Measurements from ENCODE around the gene SORCS3. TPM values are rescaled to one million over a fixed set of nuclear protein-coding genes. Genes with fewer than 3 reads are reported as not detected.

SORCS3 gene
- total RNA-seq, 1 donor from 2014 or later, result 0.26 TPM

DNA sequence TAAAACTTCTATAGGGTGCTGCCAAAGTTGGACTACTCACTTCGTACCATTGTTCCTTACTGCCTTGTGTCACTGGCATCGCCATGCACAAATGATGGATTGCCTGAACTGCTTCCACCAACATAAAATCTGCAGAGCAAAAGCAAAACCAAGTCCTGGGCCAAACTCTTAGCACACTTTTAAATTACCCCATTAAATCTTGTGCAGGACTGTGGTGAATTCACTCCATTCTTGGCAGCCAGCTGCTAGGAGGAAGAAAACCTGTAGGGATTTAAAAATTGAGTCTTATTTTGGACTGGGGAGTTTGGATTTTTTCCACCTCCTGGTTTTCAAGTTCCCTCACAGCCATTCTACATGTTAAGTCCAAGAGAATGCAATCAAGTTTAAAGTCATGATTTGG is 646.9 kb downstream of the SORCS3 start:
- TF ChIP-seq EZH2phosphoT487 (IDR thresholded peaks at IDR 0.05) (no peak), EZH2 (IDR thresholded peaks at IDR 0.05) (no peak)
- TF ChIP-seq, protein P1, sequence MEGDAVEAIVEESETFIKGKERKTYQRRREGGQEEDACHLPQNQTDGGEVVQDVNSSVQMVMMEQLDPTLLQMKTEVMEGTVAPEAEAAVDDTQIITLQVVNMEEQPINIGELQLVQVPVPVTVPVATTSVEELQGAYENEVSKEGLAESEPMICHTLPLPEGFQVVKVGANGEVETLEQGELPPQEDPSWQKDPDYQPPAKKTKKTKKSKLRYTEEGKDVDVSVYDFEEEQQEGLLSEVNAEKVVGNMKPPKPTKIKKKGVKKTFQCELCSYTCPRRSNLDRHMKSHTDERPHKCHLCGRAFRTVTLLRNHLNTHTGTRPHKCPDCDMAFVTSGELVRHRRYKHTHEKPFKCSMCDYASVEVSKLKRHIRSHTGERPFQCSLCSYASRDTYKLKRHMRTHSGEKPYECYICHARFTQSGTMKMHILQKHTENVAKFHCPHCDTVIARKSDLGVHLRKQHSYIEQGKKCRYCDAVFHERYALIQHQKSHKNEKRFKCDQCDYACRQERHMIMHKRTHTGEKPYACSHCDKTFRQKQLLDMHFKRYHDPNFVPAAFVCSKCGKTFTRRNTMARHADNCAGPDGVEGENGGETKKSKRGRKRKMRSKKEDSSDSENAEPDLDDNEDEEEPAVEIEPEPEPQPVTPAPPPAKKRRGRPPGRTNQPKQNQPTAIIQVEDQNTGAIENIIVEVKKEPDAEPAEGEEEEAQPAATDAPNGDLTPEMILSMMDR (IDR thresholded peaks at IDR 0.05), result no peak
- DNase-seq (ENCODE audit: low spot score), result no peak
- Mint-ChIP-seq H3K9me3 (no peaks in the 10 kb centered on the region), H3K4me1 (no peaks in the 10 kb centered on the region), H3K27me3 (ENCODE audit: insufficient read depth, low read depth) (no peaks in the 10 kb centered on the region), H3K27ac (no peak overlapping the region), H3K4me3 (no peak overlapping the region), H3K36me3 (no peaks in the 10 kb centered on the region)
- Histone ChIP-seq H3K9ac (no peak overlapping the region), H3K27ac (no peak overlapping the region), H3K4me2 (no peak overlapping the region), H3K9me3 (ENCODE audit: low read depth) (no peaks in the 10 kb centered on the region), H3K4me3 (no peak overlapping the region), H3K4me1 (peaks cover 8% of the 10 kb centered on the region), H3K36me3 (no peaks in the 10 kb centered on the region), H4K20me1 (ENCODE audit: low read depth) (no peaks in the 10 kb centered on the region), H3K27me3 (no peaks in the 10 kb centered on the region), H3F3A (ENCODE audit: low read depth) (no peaks in the 10 kb centered on the region), H3K79me2 (ENCODE audit: low read depth) (no peaks in the 10 kb centered on the region), H2AFZ (replicated peaks) (no peak overlapping the region)

DNA sequence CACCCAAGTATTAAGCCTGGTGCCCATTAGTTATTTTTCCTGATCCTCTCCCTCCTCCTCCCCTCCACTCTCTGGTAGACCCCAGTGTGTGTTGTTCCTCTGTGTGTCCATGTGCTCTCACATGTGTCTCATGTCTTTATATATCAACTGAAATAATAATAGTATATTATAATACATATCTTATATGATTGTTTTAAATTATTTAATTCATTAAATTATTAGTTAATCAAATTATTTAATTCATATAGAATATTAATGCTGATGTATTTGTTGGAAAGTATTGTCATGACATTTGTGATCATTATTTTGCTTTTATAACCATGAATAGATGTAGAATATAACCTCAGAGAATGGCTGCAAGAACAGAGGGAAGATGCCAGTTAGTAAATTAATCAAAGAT is 647.5 kb downstream of the SORCS3 start:
- Mint-ChIP-seq H3K27me3 (ENCODE audit: insufficient read depth, low read depth) (no peaks in the 10 kb centered on the region), H3K4me1 (no peaks in the 10 kb centered on the region), H3K4me3 (no peak overlapping the region), H3K36me3 (no peaks in the 10 kb centered on the region), H3K9me3 (no peaks in the 10 kb centered on the region), H3K27ac (no peak overlapping the region)
- Histone ChIP-seq H3K9me3 (ENCODE audit: low read depth) (no peaks in the 10 kb centered on the region), H3K4me1 (peaks cover 8% of the 10 kb centered on the region), H3K79me2 (ENCODE audit: low read depth) (no peaks in the 10 kb centered on the region), H2AFZ (replicated peaks) (no peak overlapping the region), H4K20me1 (ENCODE audit: low read depth) (no peaks in the 10 kb centered on the region), H3K27me3 (no peaks in the 10 kb centered on the region), H3K36me3 (no peaks in the 10 kb centered on the region), H3K4me2 (no peak overlapping the region), H3K27ac (no peak overlapping the region), H3K9ac (no peak overlapping the region), H3K4me3 (no peak overlapping the region), H3F3A (ENCODE audit: low read depth) (no peaks in the 10 kb centered on the region)
- TF ChIP-seq EZH2 (IDR thresholded peaks at IDR 0.05) (no peak), EZH2phosphoT487 (IDR thresholded peaks at IDR 0.05) (no peak)
- TF ChIP-seq, protein P1 (IDR thresholded peaks at IDR 0.05), result no peak
- no peak for DNase-seq (ENCODE audit: low spot score)

DNA sequence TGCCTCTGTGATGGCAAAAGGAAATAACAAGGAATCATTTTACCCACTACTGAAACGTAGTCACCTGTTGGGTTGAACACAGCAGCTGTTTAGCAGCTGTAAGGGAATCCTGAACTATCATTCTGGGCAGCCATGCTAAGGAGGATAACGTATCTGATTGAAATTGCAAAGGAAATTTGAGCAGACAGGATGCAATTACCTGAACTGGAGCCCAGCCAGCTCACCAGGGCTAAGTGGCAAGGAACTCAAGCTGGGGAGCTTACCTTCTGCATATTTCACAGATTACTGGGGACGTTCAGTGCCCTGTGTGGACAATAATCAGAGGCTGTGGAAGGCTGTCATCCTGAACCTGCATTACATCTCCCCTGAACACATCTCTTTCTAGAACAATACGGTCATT is 650.5 kb downstream of the SORCS3 start:
- TF ChIP-seq EZH2phosphoT487 (IDR thresholded peaks at IDR 0.05), result no peak
- TF ChIP-seq, protein P1 (IDR thresholded peaks at IDR 0.05), result no peak
- TF ChIP-seq EZH2 (IDR thresholded peaks at IDR 0.05), result no peak
- H4K20me1 ChIP-seq (ENCODE audit: low read depth), result no peaks in the 10 kb centered on the region
- no peak for DNase-seq (ENCODE audit: low spot score)
- no peak overlapping the region for H3K4me3 ChIP-seq
- Mint-ChIP-seq H3K27me3 (ENCODE audit: insufficient read depth, low read depth) (no peaks in the 10 kb centered on the region), H3K4me3 (no peak overlapping the region), H3K4me1 (no peaks in the 10 kb centered on the region), H3K9me3 (no peaks in the 10 kb centered on the region), H3K36me3 (no peaks in the 10 kb centered on the region), H3K27ac (no peak overlapping the region)
- H3K27me3 ChIP-seq, result no peaks in the 10 kb centered on the region
- H2AFZ ChIP-seq (replicated peaks), result peak overlapping the region; percentile 42
- no peak overlapping the region for H3K27ac ChIP-seq
- H3K9ac ChIP-seq, result no peak overlapping the region
- no peaks in the 10 kb centered on the region for H3K36me3 ChIP-seq
- no peak overlapping the region for H3K4me2 ChIP-seq
- H3K9me3 ChIP-seq (ENCODE audit: low read depth), result no peaks in the 10 kb centered on the region
- no peaks in the 10 kb centered on the region for H3K79me2 ChIP-seq (ENCODE audit: low read depth)
- H3K4me1 ChIP-seq, result no peaks in the 10 kb centered on the region
- no peaks in the 10 kb centered on the region for H3F3A ChIP-seq (ENCODE audit: low read depth)

All from neural progenitor cell (in vitro differentiated cells).